BJ (cell line): ENCODE measurements around the gene DCP1B. TPM values are rescaled to one million over a fixed set of nuclear protein-coding genes. Genes with fewer than 3 reads are reported as not detected.

Experiments used
- CTCF ChIA-PET: fragments of 350-600 bp; formaldehyde crosslinking; extraction: SDS; loops from one replicate; lab custom pipeline; 2021; ENCODE audit warnings: antibody characterized with exemption, inconsistent platforms; lab: Yijun Ruan, JAX
- POLR2A ChIA-PET: fragments of 300-600 bp; sonication (Branson Sonifier 250); formaldehyde crosslinking; extraction: SDS; loops from one replicate; lab custom pipeline; 2021; ENCODE audit warnings: antibody characterized with exemption; lab: Charles Lee
- DNase-seq: peaks from one replicate; pipeline ENCODE4 v3.0.0-alpha.2; 2011; ENCODE audit warnings: low read depth
- H3K27me3 ChIP-seq: 2 replicates; pipeline ENCODE4 v1.6.0; 2011; ENCODE audit warnings: low read length; ENCODE audit not compliant: control insufficient read depth, insufficient read depth
- H3K36me3 ChIP-seq: 2 replicates; pipeline ENCODE4 v1.5.1; 2011; ENCODE audit warnings: low read length; ENCODE audit not compliant: control insufficient read depth, insufficient read depth
- H3K4me3 ChIP-seq: 2 replicates; pipeline ENCODE4 v1.5.1; 2011; ENCODE audit warnings: low read depth, mild to moderate bottlenecking, control low read depth, low read length
- CTCF ChIP-seq: IDR thresholded peaks from 2 replicates; pipeline ENCODE4 v1.5.1; 2011; ENCODE audit warnings: low read depth, mild to moderate bottlenecking, control low read depth, inconsistent platforms, low read length, moderate library complexity; ENCODE audit not compliant: insufficient read depth
- polyA plus RNA-seq: library from polyadenylated mRNA; depleted of rRNA; stranded (reverse); fragments of >200 nt; gene quantifications from 2 replicates; pipeline ENCODE4 v1.2.3, GENCODE V29; 2011

Gene DCP1B
- polyA plus RNA-seq, 1 experiment = 29.1 TPM

- TF ChIP-seq CTCF = no peak
- Histone ChIP-seq H3K4me3 (no peak overlapping the region), H3K36me3 (no peaks in the 10 kb centered on the region), H3K27me3 (peaks cover 32% of the 10 kb centered on the region)
- ChIA-PET CTCF (interaction anchor here (1.4 to 3.5 kb wide), 2 partner anchors 14 to 131 kb away, joined by 4 to 19 read pairs; no protein-coding TSS in a partner anchor), POLR2A (no interaction called here)
- DNase-seq = no peak
Measured at GRCh38 chr12:1926251-1926657, 78.0 kb downstream of the DCP1B start.

DNA sequence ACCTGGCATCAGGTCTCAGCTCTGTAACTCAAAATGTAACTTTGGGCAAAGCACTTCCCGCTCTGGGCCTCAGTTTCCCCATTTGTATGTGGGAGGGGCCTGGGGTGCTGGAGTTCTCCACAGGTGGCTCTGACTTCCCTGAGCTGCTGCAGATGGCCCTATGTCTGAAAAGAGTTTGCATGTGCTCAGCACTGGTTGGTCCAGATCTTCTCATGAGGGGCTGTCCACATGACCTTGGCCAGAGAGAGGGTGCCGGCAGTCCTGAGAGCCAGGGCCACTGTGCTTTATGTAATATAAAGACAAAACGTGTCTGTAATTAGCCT lies 78.6 kb downstream of the DCP1B start:
- no peak overlapping the region for H3K4me3 ChIP-seq
- H3K27me3 ChIP-seq = peaks cover 32% of the 10 kb centered on the region
- no peak for TF ChIP-seq CTCF
- ChIA-PET CTCF (interaction anchor here (3.5 kb wide), 1 partner anchor 14 kb away, joined by 19 read pairs; no protein-coding TSS in a partner anchor), POLR2A (no interaction called here)
- no peaks in the 10 kb centered on the region for H3K36me3 ChIP-seq
- DNase-seq = no peak

- peaks cover 32% of the 10 kb centered on the region for H3K27me3 ChIP-seq
- ChIA-PET POLR2A (no interaction called here), CTCF (interaction anchor here (0.6 to 1.2 kb wide), 2 partner anchors 10 to 454 kb away, joined by 3 read pairs; no protein-coding TSS in a partner anchor)
- TF ChIP-seq CTCF = no peak
- H3K36me3 ChIP-seq = no peaks in the 10 kb centered on the region
- no peak for DNase-seq
- no peak overlapping the region for H3K4me3 ChIP-seq
Measured at GRCh38 chr12:1924996-1925683, 79.1 kb downstream of the DCP1B start.

GRCh38 chr12:1922985-1923384 lies 81.3 kb downstream of the DCP1B start:
- Histone ChIP-seq H3K4me3 (no peak overlapping the region), H3K27me3 (peaks cover 34% of the 10 kb centered on the region), H3K36me3 (no peaks in the 10 kb centered on the region)
- no peak for TF ChIP-seq CTCF
- DNase-seq = no peak
- ChIA-PET CTCF (interaction anchor here (1.1 kb wide), 1 partner anchor 17 kb away, joined by 6 read pairs; no protein-coding TSS in a partner anchor), POLR2A (no interaction called here)

GRCh38 chr12:1922075-1922709 lies 82.1 kb downstream of the DCP1B start:
- Histone ChIP-seq H3K36me3 (no peaks in the 10 kb centered on the region), H3K4me3 (no peak overlapping the region), H3K27me3 (peaks cover 32% of the 10 kb centered on the region)
- no peak for DNase-seq
- TF ChIP-seq CTCF = no peak
- ChIA-PET POLR2A (no interaction called here), CTCF (no interaction called here)
